HG02571 (cell line): ENCODE measurements around the gene SPSB2.
"Not testable (repeated sequence)": the region's sequence is repeated elsewhere in the genome, so short reads cannot be mapped to it uniquely, and the experiment has no call there.

Experiments used
- ATAC-seq: cut with Tn5 transposase; IDR thresholded peaks from one replicate; pipeline ENCODE4 v1.9.1; 2021; ENCODE audit warnings: mild to moderate bottlenecking, moderate library complexity; ENCODE audit not compliant: unreplicated experiment

The SPSB2 gene

GRCh38 chr12:6902448-6902847 is 29.3 kb upstream of the SPSB2 start:
- ATAC-seq = no peak

DNA sequence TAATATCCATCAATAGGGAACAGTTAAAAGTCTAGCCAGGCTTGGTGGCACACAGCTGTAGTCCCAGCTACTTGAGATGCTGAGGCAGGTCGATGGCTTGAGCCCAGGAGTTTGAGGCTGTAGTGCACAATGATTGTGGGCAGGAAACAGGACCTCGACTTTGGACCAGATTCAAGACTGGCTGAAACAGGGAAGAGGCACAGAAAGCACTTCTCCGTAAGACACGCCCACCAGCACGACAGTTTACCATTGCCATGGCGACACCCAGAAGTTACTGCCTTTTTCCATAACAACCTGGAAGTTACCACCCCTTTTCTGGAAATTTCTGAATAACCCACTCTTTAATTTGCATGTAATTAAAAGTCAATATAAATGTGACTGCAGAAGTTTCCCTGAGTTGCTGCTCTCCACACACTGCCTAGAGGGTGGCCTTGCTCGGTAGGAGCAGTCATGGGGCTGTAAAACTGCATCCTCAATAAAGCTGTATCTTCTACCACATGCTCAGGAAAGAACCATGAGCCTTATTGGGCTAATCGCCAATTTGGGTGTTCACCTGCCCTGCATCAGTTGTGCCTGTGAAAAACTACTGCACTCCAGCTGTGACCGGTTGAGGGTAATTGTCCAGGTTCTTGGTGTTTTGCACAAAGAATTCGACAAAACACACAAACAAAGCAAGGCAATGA is 26.9 kb upstream of the SPSB2 start:
- no peak for ATAC-seq

- no peak for ATAC-seq
Observed at GRCh38 chr12:6899427-6899826, 26.3 kb upstream of the SPSB2 start.

DNA sequence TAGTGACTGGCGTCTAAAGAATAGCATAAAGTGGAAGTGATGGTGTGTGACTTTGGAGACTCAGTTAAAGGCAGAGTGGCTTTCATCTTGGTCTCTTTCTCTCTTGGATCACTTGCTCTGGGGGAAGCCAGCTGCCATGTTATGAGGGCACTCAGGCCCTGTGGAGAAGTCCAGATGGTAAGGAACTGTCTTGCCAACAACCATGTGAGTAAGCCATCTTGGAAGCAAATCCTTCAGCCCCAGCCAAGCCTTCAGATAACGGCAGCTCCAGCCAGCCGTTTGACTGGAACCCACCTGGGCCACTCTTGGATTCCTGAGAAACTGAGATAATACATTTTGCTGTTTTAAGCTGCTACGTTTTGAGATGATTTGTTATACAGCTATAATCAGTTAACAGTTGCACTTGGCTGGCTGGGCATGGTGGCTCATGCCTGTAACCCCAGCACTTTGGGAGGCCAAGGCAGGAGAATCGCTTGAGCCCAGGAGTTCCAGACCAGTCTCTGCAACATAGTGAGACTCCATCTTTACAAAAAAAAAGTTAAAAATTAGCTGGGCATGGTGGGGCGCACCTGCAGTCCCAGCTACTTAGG is 23.8 kb upstream of the SPSB2 start:
- no peak for ATAC-seq

- ATAC-seq = no peak
Observed at GRCh38 chr12:6894321-6894720, 21.2 kb upstream of the SPSB2 start.

- not testable (repeated sequence) for ATAC-seq
Observed at GRCh38 chr12:6892683-6893082, 19.6 kb upstream of the SPSB2 start.

GRCh38 chr12:6891646-6892001 is 18.5 kb upstream of the SPSB2 start:
- peak; percentile 4 for ATAC-seq

DNA sequence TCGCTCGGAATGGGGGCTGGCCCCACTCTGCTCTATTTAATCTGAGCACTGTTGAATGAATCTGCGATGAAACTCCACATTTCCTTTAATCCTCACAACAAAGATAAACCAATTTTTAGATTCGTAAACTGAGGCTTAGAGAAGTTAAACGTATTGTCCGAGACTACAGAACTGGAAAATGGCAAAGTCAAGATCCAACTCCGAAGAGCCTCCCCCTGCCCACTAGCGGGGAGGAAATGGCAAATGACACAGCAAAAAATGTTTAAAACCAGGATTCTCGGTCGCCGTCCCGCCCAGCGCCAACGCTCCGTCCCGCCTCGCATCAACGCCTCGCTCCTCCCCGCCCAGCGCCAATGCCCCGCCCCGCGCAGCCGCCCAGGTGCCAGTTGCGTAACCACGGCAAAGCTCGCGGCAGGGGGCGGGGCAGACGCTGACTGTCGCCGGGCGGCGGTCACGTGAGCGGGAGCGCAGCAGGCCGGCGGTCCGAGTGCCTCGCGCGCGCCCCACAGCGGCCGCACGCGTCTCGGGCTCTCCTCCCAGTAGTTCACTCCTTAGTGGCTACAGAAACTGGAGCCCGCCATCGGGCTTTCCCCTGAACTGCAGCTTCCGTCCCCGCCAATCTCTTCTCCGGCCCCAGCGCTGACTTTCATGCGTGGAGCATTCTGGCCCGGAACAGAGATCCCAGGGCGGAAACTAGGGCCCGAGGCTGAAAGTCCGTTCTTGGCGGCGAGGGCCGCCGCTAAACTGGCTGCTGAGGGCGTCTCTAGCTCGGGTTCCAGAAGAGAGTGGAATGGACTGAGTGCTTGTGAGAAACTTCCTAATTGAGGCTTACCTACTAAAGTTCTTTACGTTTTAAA is 17.9 kb upstream of the SPSB2 start:
- ATAC-seq = peak; percentile 91

GRCh38 chr12:6889775-6890573 is 16.9 kb upstream of the SPSB2 start:
- not testable (repeated sequence) for ATAC-seq

- not testable (repeated sequence) for ATAC-seq
Observed at GRCh38 chr12:6888794-6889193, 15.7 kb upstream of the SPSB2 start.

DNA sequence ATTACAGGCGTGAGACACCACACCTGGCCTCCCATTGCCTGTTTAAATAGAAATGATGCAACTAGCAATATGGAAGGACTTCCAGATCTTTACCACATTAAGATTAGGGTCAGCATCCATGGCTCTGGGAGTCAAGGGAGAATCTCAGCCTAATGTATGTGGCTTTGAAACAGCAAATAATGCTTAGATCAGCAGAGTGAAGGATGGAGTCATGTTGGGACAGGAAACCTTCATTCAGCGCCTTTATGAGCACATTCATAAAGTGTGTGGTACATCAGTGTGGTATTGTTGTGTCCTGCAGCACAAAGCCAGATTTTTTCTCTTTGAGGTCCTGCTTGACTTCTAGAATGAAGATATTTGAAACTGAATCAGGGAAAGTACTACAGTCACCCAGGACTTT is 15.3 kb upstream of the SPSB2 start:
- no peak for ATAC-seq

GRCh38 chr12:6887460-6887859 is 14.4 kb upstream of the SPSB2 start:
- ATAC-seq = no peak

DNA sequence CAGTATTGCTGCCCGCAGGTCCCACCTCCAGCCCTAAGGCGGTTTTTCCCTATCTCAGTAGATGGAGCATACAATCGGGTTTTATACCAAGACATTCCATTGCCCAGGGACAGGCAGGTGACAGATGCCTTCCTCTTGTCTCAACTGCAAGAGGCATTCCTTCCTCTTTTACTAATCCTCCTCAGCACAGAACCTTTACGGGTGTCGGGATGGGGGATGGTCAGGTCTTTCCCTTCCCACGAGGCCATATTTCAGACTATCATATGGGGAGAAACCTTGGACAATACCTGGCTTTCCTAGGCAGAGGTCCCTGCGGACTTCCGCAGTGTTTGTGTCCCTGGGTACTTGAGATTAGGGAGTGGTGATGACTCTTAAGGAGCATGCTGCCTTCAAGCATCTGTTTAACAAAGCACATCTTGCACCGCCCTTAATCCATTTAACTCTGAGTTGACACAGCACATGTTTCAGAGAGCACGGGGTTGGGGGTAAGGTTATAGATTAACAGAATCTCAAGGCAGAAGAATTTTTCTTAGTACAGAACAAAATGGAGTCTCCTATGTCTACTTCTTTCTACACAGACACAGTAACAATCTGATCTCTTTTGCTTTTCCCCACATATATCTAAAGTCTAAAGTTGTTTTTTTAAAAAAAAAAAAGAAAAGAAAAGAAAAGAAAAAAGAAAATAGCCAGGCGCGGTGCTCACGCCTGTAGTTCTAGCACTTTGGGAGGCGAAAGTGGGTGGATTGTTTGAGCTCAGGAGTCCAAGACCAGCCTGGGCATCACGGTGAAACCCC is 13.3 kb upstream of the SPSB2 start:
- not testable (repeated sequence) for ATAC-seq

GRCh38 chr12:6884539-6884938 is 11.4 kb upstream of the SPSB2 start:
- no peak for ATAC-seq

GRCh38 chr12:6883683-6884082 is 10.6 kb upstream of the SPSB2 start:
- ATAC-seq = no peak

DNA sequence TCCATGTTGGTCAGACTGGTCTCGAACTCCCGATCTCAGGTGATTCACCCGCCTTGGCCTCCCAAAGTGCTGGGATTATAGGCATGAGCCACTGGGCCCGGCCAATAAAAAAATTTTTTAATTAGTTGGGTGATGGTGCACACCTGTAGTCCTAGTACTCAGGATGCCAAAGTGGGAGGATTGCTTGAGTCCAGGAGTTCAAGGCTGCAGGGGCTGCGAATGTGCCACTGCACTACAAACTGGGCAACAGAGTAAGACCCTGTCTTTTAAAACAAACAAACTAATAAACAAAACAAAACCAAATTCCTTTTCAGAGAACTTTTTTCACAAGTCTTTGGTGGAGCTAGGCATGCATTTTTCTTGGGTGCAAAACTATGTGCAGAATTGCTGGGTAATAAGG is 10.1 kb upstream of the SPSB2 start:
- no peak for ATAC-seq

DNA sequence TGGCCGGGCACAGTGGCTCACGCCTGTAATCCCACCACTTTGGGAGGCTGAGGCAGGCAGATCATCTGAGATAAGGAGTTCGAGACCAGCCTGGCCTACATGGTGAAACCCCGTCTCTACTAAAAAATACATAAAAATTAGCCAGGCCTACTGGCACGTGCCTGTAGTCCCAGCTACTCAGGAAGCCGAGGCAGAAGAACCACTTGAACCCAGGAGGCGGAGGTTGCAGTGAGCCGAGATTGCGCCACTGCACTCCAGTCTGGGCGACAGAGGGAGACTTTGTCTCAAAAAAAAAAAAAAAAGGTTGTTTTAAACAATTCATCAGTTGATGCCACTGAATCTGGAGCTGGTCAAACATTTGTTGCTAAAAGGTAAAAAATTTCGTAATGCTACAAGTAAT is 6.7 kb upstream of the SPSB2 start:
- not testable (repeated sequence) for ATAC-seq

GRCh38 chr12:6874015-6874368 is 889 bp upstream of the SPSB2 start:
- not testable (repeated sequence) for ATAC-seq

DNA sequence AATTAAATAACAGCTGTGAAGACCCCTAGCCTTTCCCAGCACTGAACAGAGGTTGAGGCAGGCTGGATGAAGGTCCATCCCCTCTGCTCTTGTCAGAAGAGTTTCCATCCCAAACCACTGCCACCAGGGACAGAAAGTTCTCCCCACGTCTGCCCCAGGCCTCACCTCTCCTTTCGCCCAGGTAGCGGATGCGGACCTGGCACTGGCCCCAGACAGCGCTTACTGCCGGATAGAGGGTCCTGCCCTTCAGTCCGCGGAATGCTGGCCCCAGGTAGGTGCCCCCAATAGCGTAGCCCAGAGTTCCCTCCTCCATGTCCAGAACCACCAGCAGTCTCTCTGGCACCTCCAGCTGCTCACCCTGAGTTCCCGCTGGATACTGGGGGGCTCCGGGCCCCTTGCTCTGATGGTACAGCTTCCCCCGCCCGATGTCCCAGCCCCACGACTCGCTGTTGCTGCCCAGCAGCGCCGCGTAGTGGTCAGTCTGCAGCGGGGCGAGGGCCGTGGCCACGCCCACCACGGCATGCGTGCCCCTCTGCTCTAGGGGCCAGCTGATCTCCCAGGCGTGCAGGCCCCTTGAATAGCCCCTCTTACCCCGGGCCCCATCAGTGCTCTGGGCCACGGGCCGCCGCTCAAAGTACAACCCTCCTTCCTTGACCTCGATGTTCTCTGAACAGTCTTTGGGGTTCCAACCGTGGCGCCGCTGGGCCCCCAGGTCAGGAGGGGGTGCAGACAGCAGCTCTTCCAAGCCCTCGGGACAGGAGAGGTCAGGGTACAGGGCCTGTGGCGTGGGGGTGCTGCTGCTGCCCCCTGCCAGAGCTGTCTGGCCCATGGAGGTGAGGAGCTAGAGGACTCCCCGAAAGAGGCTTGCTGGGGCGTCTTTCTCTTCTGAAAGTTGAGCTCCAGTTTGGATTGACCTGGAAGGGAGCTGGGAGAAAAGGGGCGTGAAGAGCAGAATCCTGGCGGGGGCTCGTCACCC is 742 bp downstream of the SPSB2 start:
- peak; percentile 25 for ATAC-seq
